PC-3 (cell line): ENCODE measurements around the gene TATDN3.

Source experiments
- CTCF ChIP-seq: fragments of 300-600 bp; sonication (generic); conservative IDR thresholded peaks from 2 replicates; pipeline ENCODE4 v1.5.1; 2017; ENCODE audit warnings: antibody characterized with exemption, low read depth, mild to moderate bottlenecking, low read length
- EZH2 ChIP-seq: fragments of 300-600 bp; sonication (generic); IDR thresholded peaks from one replicate; pipeline ENCODE4 v1.6.1; 2017; ENCODE audit warnings: antibody characterized with exemption, mild to moderate bottlenecking, low read length; ENCODE audit not compliant: unreplicated experiment
- EZH2phosphoT487 ChIP-seq: fragments of 300-600 bp; sonication (generic); IDR thresholded peaks from 2 replicates; pipeline ENCODE4 v1.6.1; 2018; ENCODE audit warnings: mild to moderate bottlenecking, antibody characterized with exemption, low read length, borderline replicate concordance

GRCh38 chr1:212753749-212754148 lies 37.9 kb upstream of the TATDN3 start:
- TF ChIP-seq CTCF (no peak), EZH2 (no peak), EZH2phosphoT487 (no peak)
